Colonic mucosa (tissue), 4 donors: ENCODE measurements around the gene SFMBT2. TPM values are rescaled to one million over a fixed set of nuclear protein-coding genes. Genes with fewer than 3 reads are reported as not detected.
"Not testable (repeated sequence)": the region's sequence is repeated elsewhere in the genome, so short reads cannot be mapped to it uniquely, and the experiment has no call there.

Source experiments
- DNase-seq: peaks from one replicate; pipeline ENCODE4 v3.0.0-alpha.2; 2020
- H3K27ac ChIP-seq: fragments of 200-600 bp; one replicate; pipeline ENCODE4 v1.8.0; 2021
- H3K27me3 ChIP-seq: fragments of 200-600 bp; one replicate; pipeline ENCODE4 v1.8.0; 2021
- H3K36me3 ChIP-seq: fragments of 200-600 bp; one replicate; pipeline ENCODE4 v1.8.0; 2021
- H3K4me1 ChIP-seq: fragments of 200-600 bp; one replicate; pipeline ENCODE4 v1.8.0; 2021; ENCODE audit warnings: mild to moderate bottlenecking
- H3K4me3 ChIP-seq: fragments of 200-600 bp; one replicate; pipeline ENCODE4 v1.8.0; 2021
- H3K9ac ChIP-seq, 2 donors: one replicate each; pipeline ENCODE4 v1.7.0; 2013; ENCODE audit warnings: control low read depth in 2 of 2, low read depth in 2 of 2, low read length in 2 of 2
- H3K9me3 ChIP-seq: fragments of 200-600 bp; one replicate; pipeline ENCODE4 v1.8.0; 2021
- intact Hi-C: fragments of 100-400 bp; cut with DNase I; formaldehyde crosslinking; loops from one replicate; pipeline ENCODE4 v1.14.1; 2022
- total RNA-seq, 2 donors: library from RNA; stranded (reverse); fragmentation: NEBNext Ultra II Directional in 1 of 2; extraction: Animal tissue kit (Norgen Biotek cat#: 25700) in 1 of 2; gene quantifications; one replicate each; pipeline ENCODE4 v1.2.1, GENCODE V29; 2021
- TF ChIP-seq, protein P1 (sequence below): fragments of 200-600 bp; IDR thresholded peaks from one replicate; pipeline ENCODE4 v1.8.0; 2022; ENCODE audit warnings: antibody characterized with exemption, mild to moderate bottlenecking
- donor health status: healthy.
- donor health status: DM: no; HTN: no; CAD: no.
- donor health status: DM: no; HTN: no; CAD: no.

SFMBT2 gene
- total RNA-seq, 2 donors from 2014 or later, result 2.3 to 3.5 TPM

DNA sequence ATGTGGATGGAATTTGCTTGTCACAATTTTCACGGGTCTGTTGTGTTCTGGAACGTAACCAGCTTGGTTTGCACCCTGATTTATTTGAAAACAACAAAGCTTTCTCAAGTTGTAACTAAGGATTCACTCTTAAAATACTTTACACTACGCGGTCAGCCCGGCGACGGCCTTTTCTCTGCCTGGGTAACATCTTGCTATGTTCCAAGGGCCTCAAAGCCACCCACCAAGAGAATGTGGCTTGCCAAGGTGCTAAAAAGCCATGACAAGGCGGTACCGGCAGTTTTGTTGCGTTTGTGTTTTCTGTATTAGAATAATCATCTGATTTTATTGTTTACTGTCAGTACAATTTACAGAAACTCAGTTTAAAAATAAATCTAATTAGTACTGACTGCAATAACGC is 220.9 kb downstream of the SFMBT2 start:
- H3K9ac ChIP-seq, result no peak overlapping the region
- no peak for DNase-seq
- H3K4me3 ChIP-seq, result no peak overlapping the region
- H3K27ac ChIP-seq, result no peak overlapping the region
- no peaks in the 10 kb centered on the region for H3K4me1 ChIP-seq
- H3K36me3 ChIP-seq, result no peaks in the 10 kb centered on the region
- H3K9me3 ChIP-seq, result no peaks in the 10 kb centered on the region
- no peaks in the 10 kb centered on the region for H3K27me3 ChIP-seq
- TF ChIP-seq, protein P1, sequence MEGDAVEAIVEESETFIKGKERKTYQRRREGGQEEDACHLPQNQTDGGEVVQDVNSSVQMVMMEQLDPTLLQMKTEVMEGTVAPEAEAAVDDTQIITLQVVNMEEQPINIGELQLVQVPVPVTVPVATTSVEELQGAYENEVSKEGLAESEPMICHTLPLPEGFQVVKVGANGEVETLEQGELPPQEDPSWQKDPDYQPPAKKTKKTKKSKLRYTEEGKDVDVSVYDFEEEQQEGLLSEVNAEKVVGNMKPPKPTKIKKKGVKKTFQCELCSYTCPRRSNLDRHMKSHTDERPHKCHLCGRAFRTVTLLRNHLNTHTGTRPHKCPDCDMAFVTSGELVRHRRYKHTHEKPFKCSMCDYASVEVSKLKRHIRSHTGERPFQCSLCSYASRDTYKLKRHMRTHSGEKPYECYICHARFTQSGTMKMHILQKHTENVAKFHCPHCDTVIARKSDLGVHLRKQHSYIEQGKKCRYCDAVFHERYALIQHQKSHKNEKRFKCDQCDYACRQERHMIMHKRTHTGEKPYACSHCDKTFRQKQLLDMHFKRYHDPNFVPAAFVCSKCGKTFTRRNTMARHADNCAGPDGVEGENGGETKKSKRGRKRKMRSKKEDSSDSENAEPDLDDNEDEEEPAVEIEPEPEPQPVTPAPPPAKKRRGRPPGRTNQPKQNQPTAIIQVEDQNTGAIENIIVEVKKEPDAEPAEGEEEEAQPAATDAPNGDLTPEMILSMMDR, result no peak
- intact Hi-C loops, result no loop called here

DNA sequence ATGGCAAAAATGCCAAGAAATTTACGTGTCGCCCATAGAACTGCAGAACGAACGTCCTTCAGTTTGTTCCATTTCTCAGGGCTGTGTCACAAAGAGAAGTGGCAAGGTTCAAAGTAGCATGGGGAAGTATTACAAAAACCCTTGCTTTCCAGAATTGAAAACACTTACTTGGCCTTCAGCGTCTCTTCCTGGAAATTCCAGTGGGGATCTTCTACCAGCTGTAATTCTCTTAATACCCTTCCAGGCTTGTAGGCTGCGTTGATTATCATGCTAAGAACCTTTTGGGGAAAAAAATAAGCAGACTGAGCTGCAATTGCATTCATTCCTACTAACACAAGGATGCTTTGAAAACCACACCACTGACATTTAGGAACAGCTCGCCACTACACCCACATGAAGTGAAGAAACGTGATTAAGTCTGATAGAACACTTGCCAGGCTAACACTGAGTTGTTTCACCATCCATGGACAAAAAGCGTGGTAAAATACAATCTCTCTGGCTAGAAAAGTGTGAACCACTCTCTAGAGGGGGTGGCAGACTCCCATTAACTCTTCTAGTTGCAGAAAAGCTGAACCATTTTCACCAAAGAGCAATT is 222.3 kb downstream of the SFMBT2 start:
- Histone ChIP-seq H3K9ac (no peak overlapping the region), H3K27me3 (no peaks in the 10 kb centered on the region), H3K27ac (no peak overlapping the region), H3K36me3 (no peaks in the 10 kb centered on the region), H3K4me1 (no peaks in the 10 kb centered on the region), H3K9me3 (no peaks in the 10 kb centered on the region), H3K4me3 (no peak overlapping the region)
- TF ChIP-seq, protein P1, result no peak
- intact Hi-C loops, result no loop called here
- no peak for DNase-seq

DNA sequence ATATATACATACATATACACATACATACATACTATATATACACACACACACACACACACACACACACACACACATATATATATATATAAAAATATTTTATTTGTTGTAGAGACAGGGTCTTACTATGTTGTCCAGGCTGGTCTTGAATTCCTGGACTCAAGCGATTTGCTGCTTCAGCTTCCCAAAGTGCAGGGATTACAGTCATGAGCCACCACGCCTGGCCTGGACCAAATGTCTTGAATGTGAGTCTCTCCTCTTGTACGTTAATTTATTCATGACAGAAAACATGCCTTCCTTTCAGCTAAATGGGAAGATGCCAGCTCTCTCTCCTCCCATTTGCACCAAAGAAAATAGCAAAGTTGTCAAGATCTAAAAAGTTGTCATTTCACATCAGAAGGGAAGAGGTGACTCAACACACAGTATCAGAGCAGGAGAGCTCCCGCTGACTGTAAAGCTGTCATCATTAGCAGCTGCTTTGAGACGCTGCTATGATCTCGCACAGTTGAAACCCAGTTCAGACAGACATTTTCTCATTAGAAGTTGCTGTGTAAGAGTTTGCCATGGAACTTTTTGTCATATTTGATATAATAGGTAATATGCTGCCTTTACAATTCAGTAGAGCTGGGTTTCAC is 224.3 kb downstream of the SFMBT2 start:
- H3K4me3 ChIP-seq, result no peak overlapping the region
- DNase-seq, result no peak
- H3K27me3 ChIP-seq, result no peaks in the 10 kb centered on the region
- intact Hi-C loops, result no loop called here
- TF ChIP-seq, protein P1, result no peak
- no peaks in the 10 kb centered on the region for H3K36me3 ChIP-seq
- no peak overlapping the region for H3K27ac ChIP-seq
- no peak overlapping the region for H3K9ac ChIP-seq
- no peaks in the 10 kb centered on the region for H3K4me1 ChIP-seq
- no peaks in the 10 kb centered on the region for H3K9me3 ChIP-seq

DNA sequence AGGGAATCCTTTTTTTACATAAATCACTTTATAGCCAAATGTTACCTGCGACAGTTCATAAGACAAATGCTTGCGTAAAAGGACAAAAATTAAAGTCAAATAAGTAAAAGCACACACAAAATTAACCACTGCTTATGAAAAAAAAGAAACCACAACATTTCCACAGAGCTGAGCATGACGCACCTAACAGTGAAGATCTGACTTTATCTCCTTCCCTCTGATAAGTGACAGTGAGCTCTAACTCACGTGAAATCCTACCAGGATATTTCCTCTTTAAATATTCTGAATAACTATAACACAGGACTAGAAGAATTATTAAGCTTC is 225.5 kb downstream of the SFMBT2 start:
- H3K27me3 ChIP-seq, result no peaks in the 10 kb centered on the region
- intact Hi-C loops, result no loop called here
- no peaks in the 10 kb centered on the region for H3K4me1 ChIP-seq
- H3K4me3 ChIP-seq, result no peak overlapping the region
- H3K9ac ChIP-seq, result no peak overlapping the region
- no peak overlapping the region for H3K27ac ChIP-seq
- no peaks in the 10 kb centered on the region for H3K9me3 ChIP-seq
- DNase-seq, result no peak
- TF ChIP-seq, protein P1, result no peak
- H3K36me3 ChIP-seq, result no peaks in the 10 kb centered on the region

DNA sequence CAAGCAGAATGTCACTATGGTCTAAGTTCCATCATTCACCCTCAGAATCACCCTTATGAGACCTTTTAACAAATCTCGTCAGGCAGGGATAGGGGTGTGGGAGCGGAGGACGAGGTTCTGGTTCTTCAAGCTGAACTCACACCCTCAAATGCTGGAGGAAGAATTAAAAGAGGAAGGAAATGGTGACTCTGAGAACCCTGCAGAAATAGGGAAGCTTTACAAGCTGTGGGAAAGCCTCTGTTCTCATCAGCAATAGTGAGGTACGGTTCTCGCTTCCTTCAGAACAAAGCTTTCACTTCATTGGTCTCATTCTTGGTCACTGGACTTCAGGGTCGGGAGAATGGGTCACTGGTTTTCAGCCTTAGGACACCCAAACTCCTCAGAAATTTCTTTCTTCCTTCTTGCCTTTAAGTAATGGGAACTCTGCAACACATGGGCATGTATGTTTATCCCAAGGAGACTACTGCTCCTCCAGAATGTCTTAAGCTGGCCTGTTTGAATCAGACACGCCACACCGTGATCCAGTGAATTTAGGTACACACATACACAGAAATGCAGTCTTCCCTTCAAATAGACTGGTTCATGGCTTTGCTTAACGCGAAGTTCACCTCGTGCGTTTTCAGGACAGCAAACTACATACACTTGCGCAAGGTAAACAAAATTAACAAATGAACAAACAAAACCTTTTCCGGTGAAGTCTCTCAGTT is 226.0 kb downstream of the SFMBT2 start:
- Histone ChIP-seq H3K27ac (peak overlapping the region; percentile 8), H3K9ac (no peak overlapping the region), H3K4me3 (no peak overlapping the region), H3K4me1 (no peaks in the 10 kb centered on the region), H3K36me3 (no peaks in the 10 kb centered on the region), H3K9me3 (no peaks in the 10 kb centered on the region), H3K27me3 (no peaks in the 10 kb centered on the region)
- intact Hi-C loops, result no loop called here
- TF ChIP-seq, protein P1, result no peak
- DNase-seq, result no peak

DNA sequence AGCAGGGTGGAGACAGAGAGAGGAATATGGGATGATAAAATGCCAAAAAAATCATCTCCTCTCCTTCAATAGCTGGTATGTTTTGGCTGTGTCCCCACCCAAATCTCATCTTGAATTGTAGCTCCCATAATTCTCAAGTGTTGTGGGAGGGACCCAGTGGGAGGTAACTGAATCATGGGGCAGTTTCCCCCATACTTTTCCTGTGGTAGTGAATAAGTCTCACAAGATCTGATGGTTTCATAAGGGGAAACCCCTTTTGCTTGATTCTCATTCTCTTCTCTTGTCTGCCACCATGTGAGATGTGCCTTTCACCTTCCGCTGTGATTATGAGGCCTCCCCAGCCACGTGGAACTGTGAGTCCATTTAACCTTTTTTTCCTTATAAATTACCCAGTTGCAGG is 226.7 kb downstream of the SFMBT2 start:
- H3K4me1 ChIP-seq, H3K9ac ChIP-seq, DNase-seq, H3K4me3 ChIP-seq, H3K36me3 ChIP-seq, H3K9me3 ChIP-seq, H3K27me3 ChIP-seq, intact Hi-C loops, H3K27ac ChIP-seq: not testable (repeated sequence)

DNA sequence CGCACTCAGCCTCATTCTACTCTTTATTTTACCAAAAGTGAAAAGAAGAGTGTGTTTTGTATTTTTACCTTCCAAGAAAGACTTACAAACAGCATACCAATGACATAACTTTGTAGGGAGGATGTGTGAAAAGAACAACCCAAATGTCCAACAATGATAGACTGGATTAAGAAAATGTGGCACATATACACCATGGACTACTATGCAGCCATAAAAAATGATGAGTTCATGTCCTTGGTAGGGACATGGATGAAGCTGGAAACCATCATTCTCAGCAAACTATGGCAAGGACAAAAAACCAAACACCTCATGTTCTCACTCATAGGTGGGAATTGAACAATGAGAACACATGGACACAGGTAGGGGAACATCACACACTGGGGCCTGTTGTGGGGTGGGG is 228.5 kb downstream of the SFMBT2 start:
- H3K9me3 ChIP-seq, intact Hi-C loops, H3K36me3 ChIP-seq, H3K4me1 ChIP-seq, H3K9ac ChIP-seq, H3K4me3 ChIP-seq, H3K27ac ChIP-seq, H3K27me3 ChIP-seq, DNase-seq: not testable (repeated sequence)
